ENCODE data around the gene NKAIN1.
"Not testable (repeated sequence)": the region's sequence is repeated elsewhere in the genome, so short reads cannot be mapped to it uniquely, and the experiment has no call there.

NKAIN1 gene

DNA sequence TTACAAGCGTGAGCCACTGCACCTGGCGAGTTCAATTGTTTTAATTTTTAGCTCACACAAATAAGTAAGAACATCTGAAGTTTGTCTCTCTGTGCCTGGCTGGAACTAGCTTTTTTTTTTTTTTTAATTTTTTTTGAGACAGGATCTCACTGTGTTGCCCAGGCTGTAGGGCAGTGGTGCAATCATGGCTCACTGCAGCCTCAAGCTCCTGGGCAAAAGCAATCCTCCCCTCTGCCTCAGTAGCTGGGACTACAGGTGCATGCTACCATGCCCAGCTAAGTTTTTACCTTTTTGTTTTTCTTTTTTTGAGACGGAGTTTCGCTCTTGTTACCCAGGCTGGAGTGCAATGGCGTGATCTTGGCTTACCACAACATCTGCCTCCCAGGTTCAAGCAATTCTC, 7.9 kb downstream of the NKAIN1 start:
- no peak for DNase-seq

DNA sequence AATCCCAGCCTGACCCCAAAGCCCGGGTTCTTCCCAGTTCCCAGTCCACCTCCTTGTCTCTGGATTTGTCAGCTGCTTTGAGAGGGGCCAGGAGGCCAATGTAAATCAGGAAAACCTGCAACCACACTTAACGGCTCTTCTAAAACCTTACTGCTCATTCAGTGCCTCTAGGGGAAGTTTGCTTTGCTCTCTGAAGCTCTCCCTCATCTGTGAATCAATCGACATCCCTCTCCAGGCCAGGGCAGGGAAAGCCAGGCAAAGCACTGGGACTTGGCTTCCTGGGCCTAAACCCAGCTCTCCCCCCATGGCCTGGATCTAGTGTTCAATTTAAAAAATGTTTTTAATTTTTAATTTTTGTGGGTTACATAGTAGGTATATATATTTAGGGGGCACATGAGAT, 9.3 kb downstream of the NKAIN1 start:
- DNase-seq = no peak

DNA sequence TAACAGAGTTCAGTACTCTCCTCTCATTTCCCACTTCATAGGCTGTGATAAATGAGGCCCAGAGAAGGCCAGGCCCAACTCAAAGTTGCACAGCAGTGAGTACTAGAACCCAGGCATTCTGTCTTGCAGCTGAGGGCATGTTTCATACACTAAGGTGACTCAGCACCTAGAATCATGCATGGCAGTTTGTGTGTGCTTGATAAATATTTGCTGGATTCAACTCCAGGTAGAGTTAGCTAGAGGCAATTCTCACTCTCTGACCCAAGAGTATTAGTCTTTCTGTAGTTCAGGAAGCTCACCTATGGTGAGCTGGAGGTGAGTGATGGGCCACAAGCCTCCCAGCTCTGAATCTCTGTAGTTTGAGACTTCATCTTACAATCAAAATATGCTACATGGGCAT, 10.7 kb downstream of the NKAIN1 start:
- DNase-seq = no peak

DNA sequence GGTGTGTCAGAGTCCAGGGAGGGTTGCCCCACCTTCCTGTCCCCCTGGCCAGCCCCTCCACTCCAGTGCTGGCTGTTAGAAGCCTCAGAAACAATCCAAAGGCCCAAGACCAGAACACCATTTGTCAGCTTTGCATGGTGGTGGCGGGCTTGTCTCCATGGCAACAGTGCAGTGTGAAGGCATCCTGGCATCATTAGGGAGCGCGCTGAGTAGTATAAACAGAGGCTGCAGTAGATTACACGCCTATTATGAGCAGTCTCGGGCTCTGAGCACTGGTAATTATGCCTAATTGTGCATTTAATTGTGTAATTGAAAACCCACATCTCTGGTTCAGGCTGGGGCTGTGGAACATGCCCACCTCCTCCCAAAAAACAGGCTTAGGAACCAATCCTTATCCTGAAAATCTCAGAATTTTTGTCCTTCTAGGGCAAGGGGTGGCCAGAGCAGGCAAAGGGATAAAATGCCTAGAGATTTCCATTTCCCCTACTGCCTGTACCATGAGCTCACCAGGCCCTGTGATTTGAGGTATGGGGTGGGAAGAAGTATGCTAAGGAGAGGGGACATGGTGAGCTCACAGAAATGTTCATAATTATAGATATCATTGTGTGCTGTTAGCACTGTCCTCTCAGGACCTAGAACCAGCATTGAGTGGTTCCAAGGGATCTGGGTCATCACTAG, 11.7 kb downstream of the NKAIN1 start:
- no peak for DNase-seq

DNA sequence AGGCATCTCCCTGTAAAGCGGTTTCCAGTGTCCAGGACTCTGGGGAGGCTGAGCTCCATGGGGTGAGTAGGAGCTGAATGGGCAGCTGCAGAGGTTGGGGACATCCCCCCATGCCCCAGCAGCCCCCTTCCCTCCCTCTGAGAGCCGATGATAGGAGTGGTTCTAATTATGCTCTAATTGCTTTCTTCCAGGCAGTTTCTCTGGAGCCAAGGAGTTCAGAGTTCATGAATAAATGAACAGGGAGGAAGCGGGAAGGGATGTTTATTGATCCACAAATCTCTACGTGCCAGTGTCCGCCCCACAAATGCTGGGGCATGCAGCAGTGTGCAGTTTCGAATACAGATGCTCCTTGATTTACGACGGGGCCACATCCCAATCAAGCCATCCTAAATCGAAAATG, 15.6 kb downstream of the NKAIN1 start:
- DNase-seq = no peak

DNA sequence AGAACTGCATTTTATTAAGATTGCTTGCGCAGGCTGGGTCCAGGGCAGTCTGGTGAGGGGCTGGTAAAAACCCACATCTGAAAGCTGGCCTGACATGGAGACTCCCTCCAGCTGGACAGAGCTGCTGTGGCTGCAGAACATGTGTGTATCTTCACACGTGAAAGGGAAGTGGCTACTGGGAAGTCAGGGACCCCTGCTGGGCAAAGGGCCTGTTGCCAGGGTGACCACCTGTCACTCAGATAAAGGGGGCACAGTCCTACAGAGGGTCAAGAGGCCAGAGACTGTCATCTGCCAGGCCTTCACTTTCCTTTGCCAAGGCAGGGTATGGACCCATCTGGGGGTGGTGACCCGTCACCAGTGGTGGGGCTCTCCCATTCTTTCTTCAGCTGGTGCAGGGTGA, 17.5 kb downstream of the NKAIN1 start:
- no peak for DNase-seq

DNA sequence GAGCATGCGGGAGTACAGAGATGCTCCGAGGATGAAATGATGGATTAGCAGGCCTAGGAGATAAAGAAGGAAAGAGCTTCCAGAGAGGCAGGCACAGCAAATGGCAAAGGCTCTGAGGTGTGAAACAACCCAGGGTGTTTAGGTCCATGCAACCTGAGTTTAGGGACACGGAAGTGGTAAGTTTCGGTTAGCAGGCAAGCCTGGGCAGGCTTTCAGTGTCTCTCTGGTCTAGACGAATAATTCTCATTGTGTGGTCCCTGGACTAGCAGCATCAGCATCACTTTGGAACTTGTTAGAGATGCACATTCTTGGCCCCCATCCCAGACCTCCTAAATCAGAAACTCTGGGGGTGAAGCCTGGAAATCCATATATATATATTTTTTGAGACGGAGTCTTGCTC, 18.6 kb downstream of the NKAIN1 start:
- DNase-seq = no peak

DNA sequence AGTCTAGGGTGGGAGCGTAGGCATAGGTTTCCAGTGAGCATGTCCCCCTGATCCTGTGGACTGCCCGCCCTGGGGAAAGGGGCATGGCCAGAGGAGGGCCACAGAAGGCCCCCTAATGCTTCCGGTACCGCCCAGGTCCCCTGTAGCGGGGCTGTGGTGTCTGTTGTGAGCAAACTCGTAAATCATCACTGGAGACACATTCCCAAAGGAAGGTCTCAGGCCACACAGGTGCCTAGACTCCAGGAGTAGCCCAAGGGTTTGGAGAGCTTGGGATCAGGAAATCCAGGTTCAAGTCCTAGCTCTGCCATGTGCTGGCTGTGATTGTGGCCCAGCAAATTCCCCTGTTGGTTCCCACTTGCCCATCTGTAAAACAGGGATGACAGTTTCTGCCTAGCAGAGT, 20.2 kb downstream of the NKAIN1 start:
- no peak for DNase-seq

DNA sequence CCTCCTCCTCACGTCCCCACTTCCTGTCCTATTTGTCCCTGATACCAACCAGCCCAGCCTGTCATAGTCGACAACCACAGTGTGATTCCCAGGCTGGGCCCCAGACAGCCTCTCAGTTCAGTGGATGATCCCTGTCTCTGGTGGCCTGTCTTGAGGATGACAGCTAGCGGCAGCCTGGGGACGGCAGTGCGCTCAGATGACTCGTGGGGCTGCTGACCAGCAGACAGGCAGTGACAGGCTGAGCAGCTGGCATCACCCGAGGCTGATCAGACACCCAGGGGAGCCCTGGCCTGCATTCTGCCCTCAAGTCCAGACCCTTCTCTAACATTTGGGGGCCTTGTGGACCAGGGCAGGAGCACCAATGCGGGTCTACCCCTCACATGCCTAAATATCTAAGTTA, 21.0 kb downstream of the NKAIN1 start:
- DNase-seq = no peak

DNA sequence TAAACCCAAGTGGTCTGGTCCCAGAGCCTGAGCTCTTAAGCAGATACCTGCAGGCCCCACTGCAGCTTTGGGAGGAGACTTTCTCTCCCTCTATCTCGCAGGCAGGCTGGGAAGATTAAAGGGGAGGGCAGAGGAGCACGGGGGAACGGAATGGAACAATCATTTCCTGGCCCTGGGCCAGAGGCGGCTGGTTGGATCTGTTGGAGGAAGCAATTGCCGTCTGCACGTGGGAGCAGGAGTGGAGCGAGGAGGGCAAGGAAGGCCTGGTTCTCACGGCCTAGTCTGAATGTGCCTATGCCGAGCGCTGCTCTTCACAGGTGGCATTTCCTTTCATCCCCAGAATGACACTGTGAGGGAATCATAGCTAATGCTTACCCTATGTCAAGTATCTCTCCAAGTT, 23.7 kb downstream of the NKAIN1 start:
- DNase-seq = no peak

DNA sequence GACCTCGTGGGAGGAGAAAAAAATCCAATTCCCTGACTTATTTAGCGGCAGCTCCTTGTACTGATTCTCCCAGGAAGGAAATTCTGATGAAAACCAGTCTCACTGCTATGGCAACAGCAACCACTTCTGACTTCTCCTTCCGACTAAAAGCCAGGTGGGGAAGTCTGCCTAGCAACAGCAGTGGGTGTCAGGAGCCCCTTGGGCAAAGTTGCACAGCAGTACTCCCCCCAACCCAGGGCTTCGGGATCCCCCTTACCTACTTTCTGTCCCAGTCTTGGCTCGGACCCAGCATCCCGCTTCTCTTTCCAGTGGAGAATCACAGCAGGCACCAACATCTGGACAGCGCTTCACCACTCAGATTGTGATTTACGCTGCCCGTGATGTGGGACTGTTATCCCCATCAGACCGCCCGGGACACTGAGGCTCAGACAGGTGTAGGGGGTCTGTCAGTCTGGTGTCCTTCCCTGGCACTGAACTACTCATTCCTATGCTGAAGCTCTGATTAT, 24.6 kb downstream of the NKAIN1 start:
- no peak for DNase-seq

DNA sequence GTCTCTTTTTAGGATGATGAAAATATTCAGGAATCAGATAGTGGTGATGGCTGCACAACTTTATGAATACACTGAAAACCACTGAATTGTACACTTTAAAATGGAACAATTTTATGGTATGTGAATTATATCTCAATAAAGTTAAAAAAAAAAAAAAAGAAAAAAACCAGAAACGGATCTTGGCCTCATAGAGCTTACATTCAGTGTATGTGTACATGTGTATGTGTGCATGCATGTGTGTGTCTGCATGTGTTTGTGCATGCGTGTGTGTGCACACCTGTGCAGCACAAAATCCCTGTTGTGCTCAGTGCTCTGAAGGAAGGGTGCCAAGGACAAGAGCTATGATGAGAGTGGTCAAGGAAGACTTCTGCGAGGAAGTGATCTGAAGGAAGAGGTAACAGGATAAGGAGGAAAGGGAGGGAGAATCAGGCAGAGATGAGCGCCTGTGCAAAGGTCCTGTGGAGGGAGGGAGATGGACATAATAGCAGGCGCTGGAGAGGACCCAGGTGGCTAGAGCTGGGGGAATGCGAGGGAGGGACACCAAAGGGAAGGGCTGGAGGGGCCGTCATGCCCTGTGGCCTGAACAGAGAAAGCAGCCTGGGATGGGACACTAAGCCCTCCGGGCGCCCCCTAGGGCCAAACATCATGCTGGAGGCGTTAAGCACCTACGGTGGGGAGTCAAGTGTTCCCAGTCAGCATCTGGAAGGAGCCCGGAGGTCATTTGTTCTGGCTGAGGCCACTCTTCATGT, 25.2 kb downstream of the NKAIN1 start:
- no peak for DNase-seq

DNA sequence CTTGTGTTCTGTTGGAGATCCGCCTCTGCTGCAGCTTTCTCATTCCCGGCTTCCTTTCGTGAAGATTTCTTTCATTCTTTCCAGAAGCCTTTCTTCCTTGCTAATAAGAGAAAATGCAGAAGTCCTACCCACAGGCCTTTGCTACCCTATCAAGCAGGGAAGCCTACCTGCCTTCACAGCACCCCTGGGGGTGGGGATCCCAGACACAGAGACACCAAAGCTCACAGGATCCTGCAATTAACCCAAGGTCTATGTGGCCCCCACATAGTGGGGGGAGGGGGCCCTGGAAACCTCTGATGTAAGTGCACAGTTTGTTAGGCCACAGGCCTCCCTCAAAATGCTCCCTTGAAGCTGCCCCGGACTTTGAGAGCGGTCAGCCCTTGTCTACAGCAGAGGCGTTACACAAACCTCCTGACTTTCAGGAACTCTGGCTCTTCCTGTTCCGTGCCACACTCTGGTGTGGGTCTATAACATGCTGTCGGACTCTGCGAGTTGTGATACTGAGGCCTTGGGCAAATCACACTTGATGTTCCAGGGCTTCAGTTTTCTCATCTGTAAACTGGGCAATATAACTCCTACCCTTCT, 31.2 kb downstream of the NKAIN1 start:
- DNase-seq = no peak

DNA sequence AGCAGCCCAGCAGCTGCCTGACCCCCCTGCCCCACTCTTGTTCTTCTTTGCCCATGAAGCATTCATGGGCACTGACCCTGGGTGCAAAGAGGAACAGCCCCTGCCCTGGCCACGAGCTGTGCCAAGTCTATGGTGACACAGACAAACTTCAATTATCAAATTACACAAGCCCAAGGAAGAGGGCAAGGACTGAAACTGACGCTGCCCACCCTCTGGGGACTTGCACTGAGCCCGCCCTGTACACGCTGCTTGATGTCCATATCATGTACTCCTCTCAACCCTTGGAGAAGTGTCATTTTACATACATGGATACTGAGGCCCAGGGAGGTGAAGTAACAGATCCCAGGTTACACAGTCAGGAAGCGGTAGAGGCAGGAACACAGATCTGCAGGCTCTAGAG, 32.1 kb downstream of the NKAIN1 start:
- no peak for DNase-seq

DNA sequence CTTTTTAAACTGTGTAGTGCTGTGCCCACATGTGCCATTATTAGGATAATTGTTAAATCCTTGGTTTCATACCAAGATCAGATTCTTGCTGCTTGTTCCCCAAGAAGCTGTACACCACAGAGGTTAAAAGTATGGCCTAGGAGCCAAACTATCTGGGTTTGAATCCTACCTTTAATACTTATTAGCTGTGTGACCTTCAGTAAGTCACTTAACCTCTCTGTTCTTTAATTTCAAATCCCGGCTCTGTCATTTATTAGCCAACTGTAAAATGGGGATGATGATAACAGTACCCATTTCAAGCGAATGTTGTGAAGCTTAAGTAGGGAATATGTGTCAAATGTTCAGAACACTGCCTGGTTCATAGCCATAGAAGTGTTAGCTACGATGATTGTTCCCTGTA, 32.6 kb downstream of the NKAIN1 start:
- no peak for DNase-seq

DNA sequence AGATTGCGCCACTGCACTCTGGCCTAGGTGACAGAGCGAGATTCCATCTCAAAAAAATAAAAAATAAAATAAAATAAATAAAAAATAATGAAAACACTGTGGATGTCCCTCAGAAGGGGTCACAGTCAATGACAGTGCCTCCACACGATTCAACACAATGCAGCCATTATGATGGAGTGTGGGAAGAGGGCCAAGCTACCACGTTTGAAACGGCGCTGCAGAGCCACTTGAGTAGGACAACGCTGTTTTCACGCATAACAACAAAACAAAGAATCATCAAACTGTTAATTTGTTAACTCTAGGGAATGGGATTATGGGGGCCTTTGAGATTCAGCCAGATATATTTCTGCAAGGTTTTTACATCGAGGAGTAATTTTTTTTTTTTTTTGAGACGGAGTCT, 36.5 kb downstream of the NKAIN1 start:
- no peak for DNase-seq

DNA sequence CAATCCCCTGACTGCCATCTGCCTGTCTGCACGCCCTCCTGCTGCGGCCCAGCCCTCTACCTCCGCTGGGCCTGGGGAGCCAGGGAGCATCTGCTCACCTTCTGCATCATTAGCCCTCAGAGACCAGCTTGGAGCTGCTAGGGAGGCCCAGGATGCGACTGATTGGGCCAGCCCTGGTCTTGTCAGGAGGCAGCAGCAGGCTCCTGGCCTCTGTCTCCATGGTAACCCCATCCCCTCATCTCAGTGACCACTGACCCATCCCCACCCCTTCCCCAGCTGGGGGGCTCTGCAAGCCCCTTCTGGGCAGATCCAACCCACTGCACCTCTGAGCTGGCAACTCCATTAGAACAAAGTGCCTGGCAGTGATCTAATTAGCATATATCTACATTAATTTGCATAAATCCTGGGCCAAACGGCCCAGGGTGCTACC, 37.7 kb downstream of the NKAIN1 start:
- DNase-seq = no peak

DNA sequence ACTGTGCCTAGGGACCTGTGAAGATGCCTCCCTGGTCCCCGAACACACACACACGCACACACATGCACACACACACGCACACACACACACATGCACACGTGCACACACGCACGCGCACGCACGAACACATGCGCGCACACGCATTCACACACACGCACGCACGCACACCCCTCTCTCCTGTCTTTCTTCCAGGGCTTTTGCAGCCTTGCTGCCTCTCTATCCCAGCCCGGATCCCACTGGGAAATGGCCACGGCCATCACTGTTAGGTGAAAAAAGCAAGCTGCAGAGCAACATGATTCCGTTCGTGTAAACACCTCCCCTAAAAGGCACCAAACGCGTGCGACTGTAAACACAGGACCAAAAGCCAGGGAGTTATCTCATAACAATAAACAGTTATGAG, 39.7 kb downstream of the NKAIN1 start:
- DNase-seq = no peak

DNA sequence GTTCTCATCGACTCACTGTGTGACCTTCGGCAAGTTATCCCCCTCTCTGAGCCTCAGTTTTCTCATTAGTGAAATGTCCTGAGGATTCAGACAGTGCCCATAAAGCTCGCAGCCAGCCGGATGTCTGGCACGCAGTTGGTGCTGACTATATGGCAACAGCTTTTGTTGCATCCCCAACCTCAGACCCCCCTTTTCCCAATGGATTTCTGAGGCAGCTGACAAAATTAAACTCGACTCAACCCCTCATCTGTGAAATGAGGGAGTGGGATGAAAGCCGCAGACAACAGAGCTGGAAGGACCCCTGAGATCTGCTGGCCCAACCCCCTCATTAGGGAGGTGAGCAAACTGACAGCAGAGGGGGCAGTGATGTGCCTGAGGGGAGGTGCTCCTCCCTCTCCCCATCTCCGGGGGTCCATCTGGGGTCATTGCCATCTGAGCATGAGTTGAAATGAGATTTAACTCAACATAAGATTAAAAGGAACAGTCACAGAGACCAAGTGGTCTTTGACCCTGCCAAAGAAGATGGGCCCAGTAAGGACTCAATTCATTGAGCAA, 40.4 kb downstream of the NKAIN1 start:
- no peak for DNase-seq

DNA sequence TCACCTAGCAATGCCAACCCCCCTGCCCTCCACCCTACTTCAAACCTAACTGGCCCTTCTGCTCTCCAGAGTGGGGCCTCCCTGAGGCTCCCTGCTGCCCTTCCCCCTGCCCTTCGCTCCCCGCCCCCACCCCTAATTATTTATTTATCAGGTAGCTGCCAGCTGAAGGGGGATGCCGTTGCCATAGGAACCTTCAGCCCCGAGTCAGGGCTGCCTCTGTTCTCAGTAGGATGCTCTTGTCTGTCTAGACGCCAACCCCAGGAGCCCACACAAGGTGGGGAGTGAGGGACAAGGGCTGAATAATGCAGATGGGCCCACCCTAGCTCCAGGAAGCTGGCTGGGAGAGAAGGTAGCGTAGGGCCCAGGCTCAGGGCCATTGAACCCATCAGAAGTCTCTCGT, 41.1 kb downstream of the NKAIN1 start:
- DNase-seq = no peak

DNA sequence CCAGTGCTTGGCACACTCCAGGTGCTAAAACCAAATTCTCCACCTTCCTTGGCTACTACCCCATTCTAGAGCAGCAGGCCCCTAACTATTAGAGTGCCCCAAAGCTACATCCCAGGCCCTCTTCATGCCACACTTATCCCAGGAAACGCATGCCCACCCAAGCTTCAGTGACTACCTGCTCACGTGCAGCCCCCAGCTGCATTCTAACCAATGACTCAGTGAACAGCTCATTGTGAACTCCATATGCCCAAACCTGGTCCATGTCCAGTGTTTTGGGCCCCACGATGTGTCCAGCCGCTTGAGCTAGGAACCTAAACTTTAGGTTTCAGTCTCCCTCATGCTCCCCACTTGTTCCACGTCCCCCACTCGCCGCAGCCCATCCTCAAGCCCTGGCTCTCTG, 41.5 kb downstream of the NKAIN1 start:
- DNase-seq = no peak

DNA sequence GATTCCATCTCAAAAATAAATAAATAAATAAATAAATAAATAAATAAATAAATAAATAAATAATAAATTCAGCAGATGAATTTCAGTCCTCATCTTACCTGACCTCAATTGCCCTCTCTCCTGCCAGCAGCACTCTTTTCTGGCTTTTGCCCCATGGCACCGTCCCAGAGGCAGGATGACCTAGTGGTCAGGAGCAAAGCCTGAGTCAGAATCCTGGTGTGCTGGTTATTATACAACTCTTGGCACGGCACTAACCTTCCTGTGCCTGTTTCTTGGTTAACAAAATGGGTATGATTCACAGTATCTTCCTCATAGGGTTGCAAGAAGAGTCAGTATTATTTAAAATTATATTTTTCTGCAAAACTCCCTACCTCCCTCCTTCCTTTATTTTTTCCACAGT, 43.0 kb downstream of the NKAIN1 start:
- DNase-seq = no peak

DNA sequence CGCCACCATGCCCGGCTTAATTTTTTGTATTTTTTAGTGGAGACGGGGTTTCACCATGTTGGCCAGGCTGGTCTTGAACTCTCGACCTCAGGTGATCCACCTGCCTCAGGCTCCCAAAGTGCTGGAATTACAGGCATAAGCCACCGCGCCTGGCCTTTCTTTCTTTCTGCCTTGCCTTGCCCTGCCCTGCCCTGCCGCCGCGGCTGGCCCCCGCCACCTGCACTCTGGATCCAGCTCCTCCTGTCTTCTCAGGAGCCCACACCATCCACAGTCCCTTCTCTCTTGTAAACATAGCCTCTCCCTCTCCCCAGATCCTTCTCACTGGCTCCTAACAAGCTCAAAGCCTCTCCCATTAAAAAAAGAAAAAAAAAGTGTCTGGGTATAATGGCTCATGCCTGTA, 44.4 kb downstream of the NKAIN1 start:
- not testable (repeated sequence) for DNase-seq

DNA sequence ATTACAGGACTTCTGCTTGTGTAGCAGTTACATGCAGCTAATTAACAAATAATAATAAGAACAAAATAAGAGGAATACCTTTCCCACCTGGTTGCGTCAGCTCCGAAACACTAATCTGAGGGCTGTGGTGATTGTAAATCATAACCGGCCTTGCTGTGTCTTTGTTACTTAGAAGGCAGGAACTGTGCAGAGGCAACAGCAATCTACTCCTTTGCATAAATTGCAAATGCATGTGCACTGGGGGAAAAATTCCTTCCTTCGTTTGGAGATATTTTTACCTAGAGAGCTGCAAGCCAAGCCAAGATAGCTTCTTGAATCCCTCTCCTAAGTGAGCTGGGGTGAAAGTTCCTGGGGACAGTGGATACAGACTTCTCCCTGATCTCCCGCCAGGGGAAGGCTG, 46.0 kb downstream of the NKAIN1 start:
- no peak for DNase-seq

Measured in activated CD4-positive, CD25-positive, alpha-beta regulatory T cell treated with anti-CD3 and anti-CD28 coated beads, Interleukin-2, amount 50 U/mL, for 72 hours (primary cell).